ENCODE results near the gene GPR137C.

The GPR137C gene

GRCh38 chr14:52683985-52684520 lies 131.4 kb downstream of the GPR137C start:
- no peak for DNase-seq

DNA sequence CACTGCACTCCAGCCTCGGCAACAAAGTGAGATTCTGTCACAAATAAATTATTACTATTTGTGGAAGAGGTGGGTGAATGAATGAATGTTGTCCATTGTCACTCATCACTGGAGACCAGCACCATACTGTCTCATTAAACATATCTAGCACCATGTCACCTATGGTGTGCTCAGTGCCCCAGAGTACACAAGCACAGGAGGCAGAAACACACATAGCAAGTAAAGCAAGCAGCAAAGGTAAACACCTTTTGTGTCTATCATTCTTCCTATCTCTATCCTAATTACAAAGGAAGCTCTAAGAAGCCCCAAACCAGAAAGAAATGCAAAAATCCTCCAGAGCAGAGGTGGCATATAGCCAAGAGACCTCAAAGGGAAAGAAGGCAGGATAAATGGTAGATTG lies 133.5 kb downstream of the GPR137C start:
- DNase-seq = no peak
